HG03280 (cell line): ENCODE data around the gene TMEM229B.

ENCODE experiments used
- ATAC-seq: cut with Tn5 transposase; IDR thresholded peaks from one replicate; pipeline ENCODE4 v1.9.1; 2021; ENCODE audit warnings: mild to moderate bottlenecking, moderate library complexity; ENCODE audit not compliant: unreplicated experiment

The TMEM229B gene

GRCh38 chr14:67487937-67488893, at the start of gene TMEM229B:
TSS of gene TMEM229B (minus strand) at chr14:67488721. CDS start at chr14:67473923, 14,798 bp downstream.
- peak; percentile 94 for ATAC-seq

- ATAC-seq: no peak
These were observed 49.2 kb upstream of the TMEM229B start for GRCh38 chr14:67537736-67538135.

GRCh38 chr14:67536087-67536486, 47.6 kb upstream of the TMEM229B start:
- no peak for ATAC-seq

- ATAC-seq: no peak
These were observed 45.2 kb upstream of the TMEM229B start for GRCh38 chr14:67533754-67534085.

GRCh38 chr14:67532998-67533753, 44.7 kb upstream of the TMEM229B start, which contains the start of gene PLEKHH1:
TSS of gene PLEKHH1 (plus strand) at chr14:67533290. CDS start at chr14:67541868, 8,578 bp downstream.
- no peak for ATAC-seq

- ATAC-seq: no peak
These were observed 44.1 kb upstream of the TMEM229B start for GRCh38 chr14:67532606-67532997.

GRCh38 chr14:67529947-67530935, 41.7 kb upstream of the TMEM229B start:
- no peak for ATAC-seq

- ATAC-seq: no peak
These were observed 39.8 kb upstream of the TMEM229B start for GRCh38 chr14:67528276-67528675.

GRCh38 chr14:67527756-67528155, 39.2 kb upstream of the TMEM229B start:
- no peak for ATAC-seq

GRCh38 chr14:67526676-67527459, 38.3 kb upstream of the TMEM229B start:
- no peak for ATAC-seq

- ATAC-seq: no peak
These were observed 37.7 kb upstream of the TMEM229B start for GRCh38 chr14:67526181-67526580.

GRCh38 chr14:67525389-67525788, 36.9 kb upstream of the TMEM229B start:
- no peak for ATAC-seq

GRCh38 chr14:67524634-67524963, 36.1 kb upstream of the TMEM229B start:
- ATAC-seq: no peak

GRCh38 chr14:67523764-67524633, 35.5 kb upstream of the TMEM229B start:
- no peak for ATAC-seq

- no peak for ATAC-seq
These were observed 33.7 kb upstream of the TMEM229B start for GRCh38 chr14:67522270-67522669.

- no peak for ATAC-seq
These were observed 32.0 kb upstream of the TMEM229B start for GRCh38 chr14:67520482-67520881.

- ATAC-seq: no peak
These were observed 30.9 kb upstream of the TMEM229B start for GRCh38 chr14:67519406-67519805.

GRCh38 chr14:67517083-67517482, 28.6 kb upstream of the TMEM229B start:
- ATAC-seq: no peak

GRCh38 chr14:67516676-67517075, 28.2 kb upstream of the TMEM229B start:
- ATAC-seq: no peak
